GM12878 (cell line): Measurements from ENCODE around the gene LLPH. TPM values are rescaled to one million over a fixed set of nuclear protein-coding genes. Genes with fewer than 3 reads are reported as not detected.

Experiments
- ATAC-seq: fragments of 200-7000 bp; cut with Tn5 transposase; 3 replicates; pipeline ENCODE4 v1.9.1; 2020; ENCODE audit warnings: mild to moderate bottlenecking, moderate library complexity
- BruUV-seq: library from RNA; stranded (reverse); fragments of 400-500 nt; replicated peaks from 2 replicates; lab custom pipeline; 2021; lab: Mats Ljungman, UMichigan
- CTCF ChIA-PET: fragments of 300-600 bp; sonication (Branson Sonifier 250); formaldehyde crosslinking; extraction: SDS; loops from one replicate; lab custom pipeline; 2021; ENCODE audit warnings: inconsistent platforms; lab: Yijun Ruan, JAX
- POLR2A ChIA-PET: fragments of 350-600 bp; formaldehyde crosslinking; extraction: SDS; loops from one replicate; lab custom pipeline; 2021; ENCODE audit warnings: inconsistent platforms; lab: Charles Lee
- RAD21 ChIA-PET: fragments of 300-600 bp; sonication (Branson Sonifier 250); formaldehyde crosslinking; loops from one replicate; lab custom pipeline; 2023; ENCODE audit warnings: antibody characterized with exemption; ENCODE audit not compliant: unreplicated experiment; lab: Charles Lee
- SMC1A ChIA-PET: fragments of 300-600 bp; sonication (Branson Sonifier 250); formaldehyde crosslinking; loops from one replicate; lab custom pipeline; 2023; ENCODE audit not compliant: unreplicated experiment, uncharacterized antibody; lab: Charles Lee
- DNase-seq: peaks from one replicate; pipeline ENCODE4 v3.0.0-alpha.2; 2011; ENCODE audit warnings: low read depth, low spot score
- FAIRE-seq: peaks from 3 replicates; lab custom pipeline; 2011; peaks lifted over from hg19 to GRCh38; lab: Jason Lieb, UNC
- H2AFZ ChIP-seq: 2 replicates; pipeline ENCODE4 v1.6.0; 2011; ENCODE audit warnings: low read depth, low read length, control low read depth; ENCODE audit not compliant: control insufficient read depth
- H3K27ac ChIP-seq: 2 replicates; pipeline ENCODE4 v1.5.1; 2011; ENCODE audit warnings: control low read depth; ENCODE audit not compliant: control insufficient read depth, insufficient read depth
- H3K27me3 ChIP-seq, 2 experiments: replicated peaks in 1 of 2; 2 replicates each; pipeline versions ENCODE4 v1.6.0 to v1.6.1; 2011; ENCODE audit warnings: low read length in 1 of 2; ENCODE audit not compliant: control insufficient read depth in 2 of 2, insufficient read depth in 2 of 2
- H3K36me3 ChIP-seq, 2 experiments: 2 replicates each; pipeline ENCODE4 v1.5.1; 2011; ENCODE audit warnings: low read length in 1 of 2; ENCODE audit not compliant: control insufficient read depth in 2 of 2, insufficient read depth in 2 of 2
- H3K4me1 ChIP-seq: 2 replicates; pipeline ENCODE4 v1.6.1; 2011; ENCODE audit warnings: mild to moderate bottlenecking, low read length, moderate library complexity, mixed read lengths; ENCODE audit not compliant: control insufficient read depth, insufficient read depth
- H3K4me2 ChIP-seq: 2 replicates; pipeline ENCODE4 v1.6.0; 2011; ENCODE audit warnings: control low read depth; ENCODE audit not compliant: control insufficient read depth, insufficient read depth
- H3K4me3 ChIP-seq: fragments of 200-600 bp; sonication (generic); 2 replicates; pipeline ENCODE4 v1.5.1; 2016
- H3K79me2 ChIP-seq: 2 replicates; pipeline ENCODE4 v1.6.0; 2011; ENCODE audit warnings: low read length; ENCODE audit not compliant: control insufficient read depth, insufficient read depth
- H3K9ac ChIP-seq: 2 replicates; pipeline ENCODE4 v1.8.0; 2011; ENCODE audit warnings: low read length, control low read depth, mixed read lengths; ENCODE audit not compliant: control insufficient read depth, insufficient read depth
- H3K9me3 ChIP-seq: replicated peaks from 3 replicates; pipeline ENCODE4 v1.5.1; 2011; ENCODE audit warnings: mild to moderate bottlenecking, low read length; ENCODE audit not compliant: control insufficient read depth, insufficient read depth
- H4K20me1 ChIP-seq: 2 replicates; pipeline ENCODE4 v1.6.0; 2011; ENCODE audit not compliant: control insufficient read depth, insufficient read depth
- BACH1 ChIP-seq: fragments of 450-650 bp; IDR thresholded peaks from 2 replicates; pipeline ENCODE4 v1.6.1; 2017; ENCODE audit warnings: mild to moderate bottlenecking, borderline replicate concordance
- BCL11A ChIP-seq: IDR thresholded peaks from 2 replicates; pipeline ENCODE4 v1.6.1; 2011; ENCODE audit warnings: low read depth, low read length
- BHLHE40 ChIP-seq, 2 experiments: fragments of 450-650 bp in 1 of 2; IDR thresholded peaks; 2 replicates each; pipeline ENCODE4 v1.6.1; 2011 to 2017; ENCODE audit warnings: low read depth in 2 of 2, borderline replicate concordance in 1 of 2, improper control_type of control experiment in 1 of 2, low read length in 1 of 2, mild to moderate bottlenecking in 1 of 2
- CHD1 ChIP-seq: IDR thresholded peaks from 2 replicates; pipeline ENCODE4 v1.6.1; 2012; ENCODE audit warnings: low read depth, low read length, improper control_type of control experiment
- CREM ChIP-seq: IDR thresholded peaks from 2 replicates; pipeline ENCODE4 v1.6.1; 2014; ENCODE audit warnings: antibody characterized with exemption, low read depth
- EP300 ChIP-seq, 2 experiments: fragments of 150-350 bp in 1 of 2; IDR thresholded peaks; 2 replicates each; pipeline ENCODE4 v1.6.1; 2011 to 2012; ENCODE audit warnings: low read depth in 2 of 2, low read length in 2 of 2, borderline replicate concordance in 1 of 2, improper control_type of control experiment in 1 of 2, inconsistent platforms in 1 of 2; ENCODE audit not compliant: control insufficient read depth in 1 of 2
- HSF1 ChIP-seq: fragments of 150-350 bp; IDR thresholded peaks from 2 replicates; pipeline ENCODE4 v1.6.1; 2014; ENCODE audit warnings: mild to moderate bottlenecking, low read depth, low read length
- MXI1 ChIP-seq: fragments of 150-350 bp; IDR thresholded peaks from 2 replicates; pipeline ENCODE4 v1.6.1; 2011; ENCODE audit warnings: low read depth, mild to moderate bottlenecking, inconsistent platforms, low read length, improper control_type of control experiment
- NFYA ChIP-seq: IDR thresholded peaks from 2 replicates; pipeline ENCODE4 v1.6.1; 2011; ENCODE audit warnings: low read depth, mild to moderate bottlenecking, low read length, improper control_type of control experiment, borderline replicate concordance
- PAX8 ChIP-seq: fragments of 450-650 bp; IDR thresholded peaks from 2 replicates; pipeline ENCODE4 v1.6.1; 2017; ENCODE audit warnings: mild to moderate bottlenecking, moderate library complexity
- POLR2A ChIP-seq: IDR thresholded peaks from 2 replicates; pipeline ENCODE4 v1.6.1; 2011; ENCODE audit warnings: low read depth, mild to moderate bottlenecking, low read length
- RELB ChIP-seq: fragments of 450-650 bp; IDR thresholded peaks from 2 replicates; pipeline ENCODE4 v1.6.1; 2017; ENCODE audit warnings: low read depth, mild to moderate bottlenecking, moderate library complexity
- SMARCA5 ChIP-seq: fragments of 450-650 bp; IDR thresholded peaks from 2 replicates; pipeline ENCODE4 v1.6.1; 2017; ENCODE audit warnings: mild to moderate bottlenecking
- SREBF1 ChIP-seq: IDR thresholded peaks from 2 replicates; pipeline ENCODE4 v1.6.1; 2012; ENCODE audit warnings: mild to moderate bottlenecking, low read length
- SRF ChIP-seq, 2 experiments: IDR thresholded peaks; 2 replicates each; pipeline ENCODE4 v1.6.1; 2011; ENCODE audit warnings: low read depth in 2 of 2, low read length in 2 of 2, mild to moderate bottlenecking in 1 of 2, moderate library complexity in 1 of 2
- TCF7 ChIP-seq: IDR thresholded peaks from 2 replicates; pipeline ENCODE4 v1.6.1; 2014; ENCODE audit warnings: antibody characterized with exemption, borderline replicate concordance
- ZNF622 ChIP-seq: fragments of 450-650 bp; IDR thresholded peaks from 2 replicates; pipeline ENCODE4 v1.6.1; 2017; ENCODE audit warnings: mild to moderate bottlenecking, inconsistent platforms
- ZNF687 ChIP-seq: fragments of 450-650 bp; IDR thresholded peaks from 2 replicates; pipeline ENCODE4 v1.6.1; 2017; ENCODE audit warnings: mild to moderate bottlenecking, moderate library complexity
- WGBS: methylation state at CpG from one replicate; pipeline ENCODE4 v1.1.6; 2016; ENCODE audit warnings: low lambda C conversion rate; ENCODE audit not compliant: insufficient replicate concordance, insufficient coverage; ENCODE audit errors: missing lambda C conversion rate; 5-methylcytosine and 5-hydroxymethylcytosine counted together
- in situ Hi-C: fragments of 300-500 bp; cut with MboI; formaldehyde crosslinking; loops from 9 replicates; pipeline ENCODE4 v1.14.3; 2018; ENCODE audit warnings: mixed read lengths
- intact Hi-C: fragments of 100-400 bp; cut with micrococcal nuclease; formaldehyde crosslinking; loops from one replicate; pipeline ENCODE4 v1.14.2; 2022; ENCODE audit not compliant: unreplicated experiment
- polyA plus RNA-seq, 11 experiments: library from polyadenylated mRNA; depleted of rRNA in 4 of 11; unstranded in 6 of 11; stranded (reverse) in 5 of 11; fragments of >200 nt; fragmentation: Nextera tagmentation in 4 of 11; fragmentation: Illumina TruSeq in 1 of 11; extraction: Ambion mirVana in 4 of 11; extraction: Trizol in 1 of 11; gene quantifications; 1 replicate in 1 of 11; 2 replicates in 10 of 11; pipeline versions ENCODE4 v1.2.1 to v1.2.3, GENCODE V29; 2011 to 2016; ENCODE audit warnings: inconsistent platforms in 2 of 11, missing spikeins in 2 of 11, low read depth in 1 of 11
- total RNA-seq, 4 experiments: library from RNA; depleted of rRNA in 3 of 4; stranded (reverse); fragments of >200 nt in 3 of 4; fragmentation: Illumina TruSeq in 1 of 4; extraction: Trizol in 1 of 4; gene quantifications; 2 replicates each; pipeline versions ENCODE4 v1.2.1 to v1.2.3, GENCODE V29; 2013 to 2021

Gene LLPH
- total and polyA plus RNA-seq, 10 of the 15 experiments (the other 5 are each of a cell fraction or from before 2014, with no cell fraction given) = 15.2 to 107 (median 70.4) TPM

GRCh38 chr12:66111605-66112004 lies 18.9 kb downstream of the LLPH start (continued):
- no peak for TF ChIP-seq BHLHE40 (IDR thresholded peaks at IDR 0.05; ENCODE audit: borderline replicate concordance in 1 of 2, low read depth in 2 of 2, low read length in 1 of 2)
- TF ChIP-seq SRF (IDR thresholded peaks at IDR 0.05; ENCODE audit: low read depth in 2 of 2, low read length in 2 of 2) = no peak
- no peak for TF ChIP-seq RELB
- TF ChIP-seq NFYA = no peak
- TF ChIP-seq, all 136 proteins: peak for 0

GRCh38 chr12:66109056-66109455 lies 21.5 kb downstream of the LLPH start:
- CTCF ChIA-PET = interaction anchor here (0.8 to 6.2 kb wide), 2 partner anchors 50 to 506 kb away, joined by 3 to 37 read pairs; no protein-coding TSS in a partner anchor
- no peak for ATAC-seq
- no peak for TF ChIP-seq SREBF1
- no peak for TF ChIP-seq CHD1
- TF ChIP-seq ZNF622 = no peak
- TF ChIP-seq POLR2A = no peak
- no peak for TF ChIP-seq EP300 (IDR thresholded peaks at IDR 0.05; ENCODE audit: borderline replicate concordance in 1 of 2, control insufficient read depth in 1 of 2, low read depth in 2 of 2, low read length in 2 of 2)
- no peak for TF ChIP-seq BCL11A
- no peak for TF ChIP-seq MXI1
- TF ChIP-seq CREM = no peak
- TF ChIP-seq SMARCA5 = no peak
- TF ChIP-seq PAX8 = no peak
- no peak for TF ChIP-seq TCF7
- no peak for TF ChIP-seq HSF1
- no peak for TF ChIP-seq ZNF687
- TF ChIP-seq BACH1 = no peak

More at GRCh38 chr12:66109056-66109455, 21.5 kb downstream of the LLPH start:
- DNase-seq = no peak
- Histone ChIP-seq H3K4me1 (no peaks in the 10 kb centered on the region), H3K4me3 (no peak overlapping the region), H2AFZ (no peak overlapping the region), H3K27me3 (no peaks in the 10 kb centered on the region), H4K20me1 (no peaks in the 10 kb centered on the region), H3K27ac (no peak overlapping the region), H3K4me2 (no peak overlapping the region), H3K79me2 (no peaks in the 10 kb centered on the region), H3K9me3 (no peaks in the 10 kb centered on the region), H3K9ac (no peak overlapping the region), H3K36me3 (no peaks in the 10 kb centered on the region)
- in situ Hi-C loops (loop anchor here (5.0 to 10.0 kb wide), 3 partner anchors 552 to 1214 kb away; no protein-coding TSS in a partner anchor), intact Hi-C loops (loop anchor here (5.0 kb wide), 2 partner anchors 157 to 298 kb away; no protein-coding TSS in a partner anchor)
- ChIA-PET SMC1A (interaction anchor here (1.0 to 2.0 kb wide), 4 partner anchors 22 to 553 kb away, joined by 3 to 7 read pairs (median 6); no protein-coding TSS in a partner anchor), RAD21 (no interaction called here), POLR2A (no interaction called here)
- no TSS peak for BruUV-seq
- no peak for FAIRE-seq
- WGBS = 32% methylated on average over 4 of the region's 4 CpGs
